HG03520 (cell line): ENCODE measurements around the gene CRHR1.

ENCODE experiments used
- ATAC-seq: cut with Tn5 transposase; IDR thresholded peaks from one replicate; pipeline ENCODE4 v1.9.1; 2021; ENCODE audit warnings: mild to moderate bottlenecking, moderate library complexity; ENCODE audit not compliant: unreplicated experiment

The CRHR1 gene

GRCh38 chr17:45843722-45844121, 59.6 kb downstream of the CRHR1 start:
- ATAC-seq = no peak

- ATAC-seq = no peak
These were observed 60.7 kb downstream of the CRHR1 start, which contains the start of gene SPPL2C for GRCh38 chr17:45844695-45845375. TSS of gene SPPL2C (plus strand) at chr17:45844881. CDS start at chr17:45844907, 26 bp downstream.

GRCh38 chr17:45845376-45846185, 61.5 kb downstream of the CRHR1 start:
- no peak for ATAC-seq

GRCh38 chr17:45846223-45846622, 62.1 kb downstream of the CRHR1 start:
- ATAC-seq = no peak

- ATAC-seq = no peak
These were observed 62.5 kb downstream of the CRHR1 start for GRCh38 chr17:45846646-45847045.

GRCh38 chr17:45847101-45847500, 63.0 kb downstream of the CRHR1 start:
- no peak for ATAC-seq

- no peak for ATAC-seq
These were observed 63.6 kb downstream of the CRHR1 start for GRCh38 chr17:45847747-45848146.

- no peak for ATAC-seq
These were observed 64.3 kb downstream of the CRHR1 start for GRCh38 chr17:45848405-45848804.

GRCh38 chr17:45848868-45849535, 64.9 kb downstream of the CRHR1 start:
- no peak for ATAC-seq

- ATAC-seq = no peak
These were observed 65.4 kb downstream of the CRHR1 start for GRCh38 chr17:45849536-45849990.

GRCh38 chr17:45850011-45850410, 65.9 kb downstream of the CRHR1 start:
- no peak for ATAC-seq

- ATAC-seq = no peak
These were observed 66.3 kb downstream of the CRHR1 start for GRCh38 chr17:45850468-45850867.

GRCh38 chr17:45851022-45851421, 66.9 kb downstream of the CRHR1 start:
- ATAC-seq = no peak

- no peak for ATAC-seq
These were observed 67.3 kb downstream of the CRHR1 start for GRCh38 chr17:45851464-45851863.

- no peak for ATAC-seq
These were observed 67.8 kb downstream of the CRHR1 start for GRCh38 chr17:45851873-45852272.

- ATAC-seq = no peak
These were observed 68.6 kb downstream of the CRHR1 start for GRCh38 chr17:45852535-45853297.

GRCh38 chr17:45854209-45854608, 70.1 kb downstream of the CRHR1 start:
- no peak for ATAC-seq

- no peak for ATAC-seq
These were observed 71.7 kb downstream of the CRHR1 start for GRCh38 chr17:45855691-45856336.

- ATAC-seq = no peak
These were observed 74.0 kb downstream of the CRHR1 start for GRCh38 chr17:45857977-45858708.

GRCh38 chr17:45861165-45861564, 77.0 kb downstream of the CRHR1 start:
- ATAC-seq = no peak
